Measurements from ENCODE around the gene PDE11A. TPM values are rescaled to one million over a fixed set of nuclear protein-coding genes. Genes with fewer than 3 reads are reported as not detected.

Gene PDE11A
- total and polyA plus RNA-seq, 8 donors, result 0.28 to 5.0 (median 1.7) TPM

DNA sequence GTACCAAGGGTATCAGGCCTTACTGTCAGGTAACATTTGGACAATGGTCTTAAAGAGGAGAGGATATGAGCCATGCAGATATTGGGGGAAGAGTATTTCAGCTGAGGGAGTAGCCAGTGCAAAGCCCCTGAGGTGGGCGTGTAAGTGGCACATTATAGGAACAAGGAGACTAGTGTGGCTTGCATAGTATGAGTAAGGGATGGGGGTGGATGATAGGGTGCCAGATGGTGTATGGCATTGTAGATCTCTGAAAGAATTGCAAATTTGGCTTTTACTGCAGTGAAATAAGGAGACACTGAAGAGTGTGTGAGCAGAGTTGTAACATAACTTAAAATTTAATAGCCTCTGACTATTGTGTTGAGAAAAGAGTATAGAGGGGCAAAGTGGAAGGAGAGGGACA lies 244.0 kb downstream of the PDE11A start:
- no peak for DNase-seq

GRCh38 chr2:177826897-177827296 lies 245.7 kb downstream of the PDE11A start:
- H3K4me3 ChIP-seq, result no peak overlapping the region
- 92 to 96% methylated on average over 2 of the region's 2 CpGs for WGBS, 2 donors
- no peak for DNase-seq
- intact Hi-C loops (cut with DNase I), result no loop called here
- no peak for ATAC-seq
- TF ChIP-seq, protein P1, sequence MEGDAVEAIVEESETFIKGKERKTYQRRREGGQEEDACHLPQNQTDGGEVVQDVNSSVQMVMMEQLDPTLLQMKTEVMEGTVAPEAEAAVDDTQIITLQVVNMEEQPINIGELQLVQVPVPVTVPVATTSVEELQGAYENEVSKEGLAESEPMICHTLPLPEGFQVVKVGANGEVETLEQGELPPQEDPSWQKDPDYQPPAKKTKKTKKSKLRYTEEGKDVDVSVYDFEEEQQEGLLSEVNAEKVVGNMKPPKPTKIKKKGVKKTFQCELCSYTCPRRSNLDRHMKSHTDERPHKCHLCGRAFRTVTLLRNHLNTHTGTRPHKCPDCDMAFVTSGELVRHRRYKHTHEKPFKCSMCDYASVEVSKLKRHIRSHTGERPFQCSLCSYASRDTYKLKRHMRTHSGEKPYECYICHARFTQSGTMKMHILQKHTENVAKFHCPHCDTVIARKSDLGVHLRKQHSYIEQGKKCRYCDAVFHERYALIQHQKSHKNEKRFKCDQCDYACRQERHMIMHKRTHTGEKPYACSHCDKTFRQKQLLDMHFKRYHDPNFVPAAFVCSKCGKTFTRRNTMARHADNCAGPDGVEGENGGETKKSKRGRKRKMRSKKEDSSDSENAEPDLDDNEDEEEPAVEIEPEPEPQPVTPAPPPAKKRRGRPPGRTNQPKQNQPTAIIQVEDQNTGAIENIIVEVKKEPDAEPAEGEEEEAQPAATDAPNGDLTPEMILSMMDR (IDR thresholded peaks at IDR 0.05), result no peak
- no peaks in the 10 kb centered on the region for H3K9me3 ChIP-seq
- H3K4me1 ChIP-seq, result no peaks in the 10 kb centered on the region
- FAIRE-seq, result no peak
- H3K27ac ChIP-seq, result no peak overlapping the region
- no peaks in the 10 kb centered on the region for H3K36me3 ChIP-seq
- no peaks in the 10 kb centered on the region for H3K27me3 ChIP-seq

More for the DNA sequence above, 244.0 kb downstream of the PDE11A start:
- H3K9me3 ChIP-seq, result no peaks in the 10 kb centered on the region
- no peak overlapping the region for H3K4me3 ChIP-seq
- no peak overlapping the region for H3K27ac ChIP-seq
- intact Hi-C loops (cut with DNase I), result no loop called here
- WGBS, 2 donors, result 91 to 93% methylated on average over 1 of the region's 1 CpG
- no peaks in the 10 kb centered on the region for H3K27me3 ChIP-seq
- no peaks in the 10 kb centered on the region for H3K4me1 ChIP-seq
- TF ChIP-seq, protein P1 (IDR thresholded peaks at IDR 0.05), result no peak
- no peak for FAIRE-seq
- no peak for ATAC-seq
- no peaks in the 10 kb centered on the region for H3K36me3 ChIP-seq

DNA sequence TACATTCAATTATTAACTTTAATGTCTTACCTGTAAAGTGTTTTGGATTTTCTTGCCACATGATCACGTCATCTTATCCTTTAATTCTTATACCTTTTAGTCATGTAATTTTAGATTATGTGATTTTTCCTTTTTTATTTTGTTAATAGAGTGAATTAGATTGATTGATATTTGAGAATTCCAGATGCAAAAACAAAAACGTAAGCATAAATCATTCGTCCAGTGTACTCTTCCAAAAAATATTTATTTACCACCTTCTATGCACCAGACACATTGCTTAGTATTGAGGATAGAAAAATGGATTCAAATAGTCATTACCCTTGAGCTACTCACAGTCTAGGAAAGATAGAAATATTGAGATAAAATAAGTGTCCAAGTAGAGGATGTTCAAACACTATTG lies 249.6 kb downstream of the PDE11A start:
- intact Hi-C loops (cut with DNase I), result no loop called here
- FAIRE-seq (no peak), DNase-seq (no peak), ATAC-seq (no peak)
- TF ChIP-seq, protein P1 (IDR thresholded peaks at IDR 0.05), result no peak
- 79 to 83% methylated on average over 3 of the region's 3 CpGs for WGBS, 2 donors
- Histone ChIP-seq H3K4me1 (no peaks in the 10 kb centered on the region), H3K36me3 (no peaks in the 10 kb centered on the region), H3K27me3 (no peaks in the 10 kb centered on the region), H3K4me3 (no peak overlapping the region), H3K9me3 (no peaks in the 10 kb centered on the region), H3K27ac (no peak overlapping the region)

DNA sequence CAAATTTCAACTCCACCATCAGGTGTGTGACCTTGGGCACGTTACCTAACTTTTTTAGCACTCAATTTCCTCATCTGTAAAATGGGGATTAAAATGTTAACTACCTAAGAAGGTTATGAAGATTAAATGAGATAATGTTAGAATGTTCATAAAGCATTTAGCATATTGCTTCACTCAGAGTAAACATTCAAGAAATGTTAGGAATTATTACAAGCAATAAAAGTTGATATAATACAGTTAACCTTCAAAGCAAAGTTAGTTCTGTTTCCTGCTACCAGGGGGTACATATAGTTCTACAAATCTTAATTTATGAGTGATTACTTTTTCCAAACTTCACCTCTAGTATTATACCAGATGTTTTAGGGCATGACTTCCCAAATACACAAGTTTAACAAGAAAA lies 254.2 kb downstream of the PDE11A start:
- Histone ChIP-seq H3K4me3 (no peak overlapping the region), H3K27me3 (no peaks in the 10 kb centered on the region), H3K27ac (no peak overlapping the region), H3K36me3 (no peaks in the 10 kb centered on the region), H3K4me1 (no peaks in the 10 kb centered on the region), H3K9me3 (no peaks in the 10 kb centered on the region)
- ATAC-seq, result no peak
- intact Hi-C loops (cut with DNase I), result no loop called here
- FAIRE-seq, result no peak
- 65 to 72% methylated on average over 1 of the region's 1 CpG for WGBS, 2 donors
- DNase-seq, result no peak
- TF ChIP-seq, protein P1 (IDR thresholded peaks at IDR 0.05), result no peak

- intact Hi-C loops (cut with DNase I), result no loop called here
- no peak for ATAC-seq
- WGBS, 2 donors, result 69 to 86% methylated on average over 4 of the region's 4 CpGs
- TF ChIP-seq, protein P1 (IDR thresholded peaks at IDR 0.05), result no peak
- Histone ChIP-seq H3K4me1 (no peaks in the 10 kb centered on the region), H3K27ac (no peak overlapping the region), H3K4me3 (no peak overlapping the region), H3K36me3 (no peaks in the 10 kb centered on the region), H3K27me3 (no peaks in the 10 kb centered on the region), H3K9me3 (no peaks in the 10 kb centered on the region)
- no peak for DNase-seq
- FAIRE-seq, result no peak
Measured at GRCh38 chr2:177817300-177817699, 255.3 kb downstream of the PDE11A start.

Measured in pancreas (tissue), 10 donors.